DMS153 treated with DMSO at 0.1 percent for 48 hours (cell line): Measurements from ENCODE around the gene PLCB1.
"Not testable (repeated sequence)": the region's sequence is repeated elsewhere in the genome, so short reads cannot be mapped to it uniquely, and the experiment has no call there.

Experiments used
- DNase-seq: peaks from one replicate; lab custom pipeline; 2025; ENCODE audit not compliant: unreplicated experiment; lab: John Stamatoyannopoulos, UW

Gene PLCB1

DNA sequence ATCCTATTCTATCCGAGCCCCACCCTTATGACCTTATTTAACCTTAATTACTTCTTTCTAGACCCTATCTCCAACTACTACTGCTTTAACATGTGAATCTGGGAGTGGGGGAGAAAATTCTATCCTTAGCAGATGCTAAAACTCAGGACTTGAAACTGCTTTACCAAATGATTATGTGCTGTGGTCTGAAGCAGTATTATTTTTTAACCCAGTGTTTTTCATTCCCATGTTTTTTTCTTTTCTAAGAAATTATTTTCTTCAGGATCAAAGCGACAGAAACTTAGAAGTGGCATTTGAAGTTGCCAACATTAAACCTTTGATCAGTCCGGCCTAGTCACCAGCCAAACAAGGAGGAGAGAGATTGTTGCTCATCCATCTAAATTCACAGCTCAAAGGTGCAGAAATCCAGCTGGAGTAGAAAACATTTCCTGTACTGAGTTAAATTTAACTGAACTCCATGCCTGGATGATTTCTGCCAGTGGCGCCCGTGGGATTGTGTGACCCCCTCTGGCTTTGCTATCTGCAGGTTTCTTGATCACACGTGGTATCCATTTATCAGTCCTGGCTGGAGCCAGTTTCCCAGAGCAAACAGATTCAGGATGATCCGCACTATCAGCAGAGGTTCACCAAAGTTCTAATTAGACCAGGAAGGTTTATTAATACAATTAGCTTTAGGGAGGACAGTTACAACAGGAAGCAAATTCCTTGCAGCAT lies 300.5 kb downstream of the PLCB1 start:
- DNase-seq, result no peak

DNA sequence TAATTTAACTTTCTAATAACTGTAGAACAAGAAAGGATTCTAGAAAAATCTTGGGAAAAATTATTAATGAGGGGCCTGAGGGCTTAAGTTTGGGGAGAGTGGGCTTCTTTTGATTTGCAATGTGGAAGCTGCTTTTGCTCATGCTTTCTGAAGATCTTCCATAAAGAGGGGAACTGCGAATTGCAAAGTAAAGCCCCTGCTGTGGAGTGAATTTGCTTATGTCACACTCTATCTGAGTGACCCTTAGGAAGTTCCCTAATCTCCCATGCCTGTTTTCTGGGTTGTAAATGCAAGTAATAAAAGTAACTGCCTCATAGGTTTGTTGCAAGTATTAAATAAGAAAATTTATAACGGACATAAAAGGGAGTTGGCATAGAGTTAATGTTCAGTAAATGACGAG lies 301.2 kb downstream of the PLCB1 start:
- DNase-seq, result no peak

DNA sequence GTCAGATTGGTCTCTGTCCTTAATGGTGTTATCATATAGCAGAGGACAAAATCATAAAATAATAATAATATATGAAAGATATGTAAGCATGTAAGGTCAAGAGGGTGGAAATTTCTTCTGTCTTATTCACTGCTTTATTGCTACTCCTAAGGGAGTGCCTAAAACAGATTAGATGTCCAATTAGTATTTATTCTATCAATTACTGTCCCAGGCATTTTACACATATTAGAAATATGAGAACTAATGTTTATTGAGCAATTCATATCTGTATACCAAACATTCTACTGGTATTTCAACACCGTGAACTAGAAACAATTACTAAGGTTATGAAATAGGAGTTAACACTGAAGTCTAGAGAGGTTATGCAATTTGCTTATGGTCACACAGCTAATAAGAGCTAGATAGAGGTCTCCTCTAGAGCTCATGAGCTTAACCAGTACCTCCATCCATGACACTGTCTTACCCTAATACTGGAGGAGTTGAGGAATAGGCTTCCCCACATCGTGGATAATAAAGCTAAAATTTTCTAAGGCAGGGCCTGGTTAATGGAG lies 302.3 kb downstream of the PLCB1 start:
- DNase-seq, result no peak

DNA sequence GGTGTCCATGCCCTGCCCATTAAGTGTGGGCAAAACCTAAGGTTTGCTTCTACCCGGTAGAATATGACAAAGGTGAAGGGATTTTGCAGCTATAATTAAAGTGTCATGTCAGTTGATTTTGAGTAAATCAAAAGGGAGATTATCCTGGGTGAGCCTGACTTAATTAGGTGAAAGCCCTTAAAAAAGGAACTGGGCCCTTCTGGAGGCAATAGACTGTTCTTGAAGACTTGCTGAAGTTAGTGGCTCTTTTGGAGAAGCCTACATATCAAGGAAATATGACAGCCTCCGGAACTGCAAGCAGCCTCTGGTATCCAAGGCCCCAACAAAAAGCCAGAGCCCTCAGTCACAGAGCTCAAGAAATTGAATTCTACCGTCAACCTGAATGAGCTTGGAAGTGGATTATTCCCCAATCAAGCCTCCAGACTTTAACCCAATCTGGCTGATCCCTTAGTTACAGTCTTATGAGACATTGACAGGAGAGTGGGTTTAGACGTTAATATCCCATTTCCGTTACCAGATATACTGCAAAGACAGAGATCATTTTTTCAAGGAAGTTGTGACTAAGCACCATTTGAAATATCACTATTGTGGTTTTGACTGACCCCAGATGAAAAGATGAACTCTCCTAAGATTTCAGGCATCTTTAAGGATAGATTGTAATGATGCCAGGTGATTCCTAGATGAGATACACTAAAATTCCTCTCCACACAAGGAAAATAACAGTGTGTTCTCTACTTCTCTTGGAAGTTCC lies 303.4 kb downstream of the PLCB1 start:
- DNase-seq, result no peak

DNA sequence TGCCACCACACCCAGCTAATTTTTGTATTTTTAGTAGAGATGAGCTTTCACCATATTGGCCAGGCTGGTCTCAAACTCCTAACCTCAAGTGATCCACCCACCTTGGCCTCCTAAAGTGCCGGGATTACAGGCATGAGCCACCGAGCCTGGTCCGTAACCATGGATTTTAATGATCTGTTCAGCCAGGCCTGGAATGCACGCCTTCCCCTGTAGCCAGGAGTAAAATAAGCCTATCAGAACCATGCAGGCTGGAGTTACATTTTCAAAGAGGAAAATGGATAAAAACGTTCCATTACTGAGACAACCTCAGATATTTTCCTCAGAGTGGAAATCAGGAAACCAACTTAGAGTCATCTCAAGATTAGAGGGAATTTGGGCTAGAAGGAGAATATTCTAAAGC lies 304.9 kb downstream of the PLCB1 start:
- DNase-seq, result not testable (repeated sequence)

DNA sequence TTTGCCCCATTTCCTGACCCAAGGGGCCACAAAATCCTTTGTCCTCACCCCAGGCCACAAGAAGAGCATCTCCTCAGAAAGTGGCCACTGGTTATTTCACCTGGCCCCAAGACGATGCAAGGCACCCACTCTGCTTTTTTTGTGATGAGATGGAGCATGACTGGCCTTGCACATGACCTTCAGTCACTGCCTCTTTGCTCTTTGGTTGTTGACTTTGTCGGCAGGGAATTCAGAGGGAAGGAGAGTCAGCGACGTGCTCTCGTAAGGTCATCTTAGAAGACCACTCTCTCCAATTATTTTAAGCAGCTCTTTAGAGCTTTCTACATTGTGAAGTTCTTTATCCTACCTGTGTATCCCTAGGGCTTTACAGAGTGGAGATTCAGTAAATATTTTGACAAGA lies 306.7 kb downstream of the PLCB1 start:
- DNase-seq, result no peak

DNA sequence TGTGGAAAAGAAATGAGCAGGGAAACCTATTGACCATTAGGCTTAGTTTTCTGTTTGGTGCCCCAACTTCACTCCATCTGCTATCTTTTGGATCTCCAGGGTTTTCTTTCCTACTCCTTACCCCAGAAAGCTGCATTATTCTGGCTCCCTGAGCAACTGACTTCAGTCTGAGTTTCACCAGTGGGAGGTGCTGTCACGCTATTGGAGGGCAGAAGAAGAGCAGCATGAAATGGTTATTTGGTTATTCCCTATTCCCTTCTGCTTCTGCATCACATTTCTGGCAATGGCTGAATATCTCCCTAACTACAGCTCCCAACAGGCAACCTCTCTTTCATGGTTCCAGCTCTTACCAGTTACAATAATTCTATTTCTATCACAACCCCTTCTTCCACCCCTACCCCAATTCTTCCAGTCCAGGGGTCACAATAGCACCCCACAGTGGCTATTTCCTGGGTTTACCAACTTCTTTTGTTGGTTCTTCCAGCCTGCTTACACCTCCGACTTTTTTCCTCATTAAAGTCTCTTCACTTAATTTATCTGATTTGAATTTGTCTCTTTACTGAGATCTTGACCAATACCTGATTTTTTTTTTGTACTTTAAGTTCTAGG lies 311.5 kb downstream of the PLCB1 start:
- DNase-seq, result no peak

DNA sequence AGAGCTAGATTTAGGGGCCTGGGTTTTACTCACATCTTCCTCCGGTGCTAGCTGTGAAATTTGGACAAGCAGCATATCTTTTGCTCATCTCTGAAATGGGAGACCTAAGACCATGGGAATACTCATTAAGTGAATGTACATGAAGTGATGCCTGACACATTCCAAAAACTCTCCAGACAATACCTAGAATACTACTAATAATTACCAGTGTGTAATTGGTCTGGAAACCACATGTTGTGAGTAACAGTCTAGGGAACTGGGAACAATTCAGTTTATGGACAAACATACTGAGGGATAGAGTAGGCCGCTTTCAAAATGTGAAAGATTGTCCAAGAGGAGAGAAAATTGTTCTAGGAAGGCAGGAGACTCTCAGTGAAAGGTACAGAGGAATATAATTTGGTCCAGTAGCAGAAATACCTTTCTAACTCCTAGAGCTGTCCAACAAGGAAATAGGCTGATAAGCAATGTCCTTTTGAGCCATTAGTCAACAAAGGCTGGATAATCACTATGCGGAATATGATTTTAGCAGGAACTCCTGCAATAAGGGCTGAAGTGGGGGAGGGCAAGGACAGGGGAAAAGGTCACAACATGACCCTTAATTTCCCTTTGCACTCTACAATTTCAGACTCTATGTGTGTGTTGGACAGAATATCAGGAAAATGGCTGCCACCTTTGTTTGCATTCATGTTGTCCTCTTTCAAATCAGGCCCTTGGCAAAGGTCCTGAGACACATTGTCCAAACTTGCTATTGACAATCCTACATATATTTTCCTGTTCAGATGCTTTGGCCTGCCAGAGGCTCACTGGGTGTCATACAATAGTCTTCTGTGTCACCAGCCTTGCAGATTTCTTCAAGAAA lies 315.4 kb downstream of the PLCB1 start:
- DNase-seq, result no peak

DNA sequence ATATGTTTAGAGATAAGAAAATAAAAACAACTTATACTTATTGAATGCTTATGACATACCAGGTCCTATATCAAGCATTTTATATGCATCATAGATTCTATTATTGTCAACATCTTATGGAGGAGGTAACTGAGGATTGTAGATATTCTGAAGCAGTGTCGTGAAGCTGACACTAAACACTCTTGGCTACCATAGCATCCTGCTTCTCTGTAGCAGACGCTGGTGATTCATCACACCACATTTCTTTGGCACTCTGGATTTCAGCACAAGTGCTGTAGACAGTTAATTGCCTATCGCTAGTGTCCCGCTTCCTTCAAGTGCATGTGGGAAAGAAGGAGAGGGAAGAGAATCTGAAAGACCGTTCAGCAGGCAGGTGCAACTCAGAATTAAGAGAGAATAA lies 317.1 kb downstream of the PLCB1 start:
- no peak for DNase-seq

DNA sequence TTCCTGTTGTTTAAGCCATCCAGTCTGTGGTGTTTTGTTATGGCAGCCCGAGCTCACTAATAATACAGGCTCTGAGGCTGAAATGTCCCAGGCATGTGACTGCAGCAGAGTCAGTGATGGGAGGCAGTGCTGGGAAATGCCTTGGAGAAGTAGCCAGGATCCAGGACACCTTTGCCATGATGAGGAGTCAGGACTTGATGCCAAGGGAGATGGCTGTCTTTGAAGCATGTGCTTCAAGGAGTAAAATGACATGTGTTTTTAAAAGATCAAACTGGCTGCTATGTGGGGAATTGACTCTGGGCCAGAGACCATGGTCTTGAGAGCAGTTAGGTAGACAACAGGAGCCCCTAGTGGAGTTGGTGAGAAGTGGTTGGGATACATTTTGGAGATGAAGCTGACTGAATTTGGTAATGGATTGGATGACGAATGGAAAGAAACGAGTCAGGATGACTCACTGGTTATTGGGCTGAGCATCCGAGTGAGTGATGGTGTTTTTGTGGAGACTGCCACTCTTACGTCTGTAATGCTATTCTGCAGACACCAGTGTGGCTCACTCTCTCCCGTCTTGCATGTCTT lies 322.2 kb downstream of the PLCB1 start:
- no peak for DNase-seq

DNA sequence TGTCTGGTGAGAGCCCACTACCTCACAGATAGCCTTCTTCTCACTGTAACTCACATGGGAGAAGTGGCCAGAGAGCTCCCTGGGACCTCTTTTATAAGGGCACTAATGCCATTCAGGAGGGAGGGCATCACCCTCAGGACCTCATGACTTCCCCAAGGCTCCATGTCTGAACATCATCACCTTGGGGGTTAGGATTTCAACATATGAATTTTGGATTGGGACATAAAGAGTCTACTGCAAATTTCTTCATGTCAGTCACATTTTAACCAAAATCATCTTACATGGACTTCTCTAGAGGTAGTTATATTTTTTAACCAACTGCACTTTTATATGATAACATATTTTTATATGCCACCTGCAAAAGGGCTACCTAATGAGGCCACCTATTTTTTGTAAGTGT lies 324.7 kb downstream of the PLCB1 start:
- DNase-seq, result no peak

DNA sequence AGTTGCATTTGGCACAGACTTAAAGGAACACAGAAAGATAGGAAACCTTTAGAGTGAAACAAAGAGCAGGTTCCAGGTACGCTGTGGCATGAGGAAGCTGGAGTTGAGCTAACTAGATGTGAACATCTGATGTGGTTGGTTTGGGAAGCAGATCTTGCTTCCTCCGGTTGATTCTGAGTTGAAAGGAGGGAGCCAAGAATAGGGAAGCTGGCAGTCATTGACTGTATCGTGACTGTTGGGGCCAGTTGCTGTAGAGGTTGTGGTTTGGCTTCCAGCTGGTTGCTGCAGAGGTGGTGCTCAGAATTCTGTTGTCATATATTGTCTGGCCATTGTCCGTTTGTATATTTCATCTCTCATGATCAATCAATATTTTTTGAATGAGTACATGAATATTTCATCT lies 325.9 kb downstream of the PLCB1 start:
- no peak for DNase-seq

DNA sequence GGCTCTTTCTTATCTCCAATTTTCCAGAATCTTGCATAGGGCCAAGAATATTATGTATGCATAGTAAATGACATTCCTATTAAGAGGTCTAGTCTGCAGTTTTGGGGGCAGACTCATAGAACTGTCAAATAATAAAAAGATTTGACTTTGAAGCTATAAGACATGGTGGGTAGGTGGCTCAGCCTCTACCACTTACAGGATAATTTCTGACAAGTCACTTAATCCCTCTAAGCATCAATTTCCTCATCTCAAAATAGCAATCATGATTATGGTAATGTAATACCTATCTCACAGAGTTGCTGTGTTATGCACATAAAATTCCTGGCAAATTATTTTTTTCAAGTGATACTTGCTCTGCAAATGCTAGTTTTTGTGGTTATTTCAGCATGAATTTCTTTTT lies 329.1 kb downstream of the PLCB1 start:
- DNase-seq, result no peak

DNA sequence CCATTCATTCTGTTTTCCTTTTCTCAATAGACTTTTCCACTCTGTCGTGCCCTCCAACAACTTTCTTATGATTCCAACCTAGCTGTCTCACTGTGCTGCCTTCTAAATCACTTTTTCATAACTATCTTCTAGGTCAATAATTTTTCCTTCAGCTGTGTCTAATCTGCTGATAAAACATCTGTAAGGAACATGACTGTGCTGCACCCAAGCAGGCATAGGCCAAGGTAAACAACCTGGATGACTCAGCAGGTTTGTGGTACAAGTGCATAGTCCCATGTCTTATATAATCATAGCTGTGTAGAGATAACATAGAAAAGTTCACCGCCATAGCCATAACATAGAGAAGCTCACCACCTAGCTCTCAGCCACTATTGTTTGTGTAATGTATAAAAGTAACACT lies 332.3 kb downstream of the PLCB1 start:
- no peak for DNase-seq

DNA sequence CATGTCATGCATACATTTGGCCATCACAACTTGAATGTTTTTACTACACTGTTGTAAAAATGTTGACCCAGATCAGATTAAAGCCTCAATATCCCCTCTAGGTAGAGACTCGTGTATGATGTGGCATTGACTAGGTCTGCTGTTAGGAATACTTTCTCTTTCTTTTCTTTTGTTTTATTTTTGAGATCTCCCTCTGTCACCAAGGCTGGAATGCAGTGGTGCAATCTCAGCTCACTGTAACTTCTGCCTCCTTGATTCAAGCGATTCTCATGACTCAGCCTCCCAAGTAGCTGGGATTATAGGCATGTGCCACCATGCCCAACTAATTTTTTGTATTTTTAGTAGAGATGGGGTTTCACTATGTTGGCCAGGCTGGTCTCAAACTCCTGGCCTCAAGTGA lies 334.7 kb downstream of the PLCB1 start:
- DNase-seq, result not testable (repeated sequence)

DNA sequence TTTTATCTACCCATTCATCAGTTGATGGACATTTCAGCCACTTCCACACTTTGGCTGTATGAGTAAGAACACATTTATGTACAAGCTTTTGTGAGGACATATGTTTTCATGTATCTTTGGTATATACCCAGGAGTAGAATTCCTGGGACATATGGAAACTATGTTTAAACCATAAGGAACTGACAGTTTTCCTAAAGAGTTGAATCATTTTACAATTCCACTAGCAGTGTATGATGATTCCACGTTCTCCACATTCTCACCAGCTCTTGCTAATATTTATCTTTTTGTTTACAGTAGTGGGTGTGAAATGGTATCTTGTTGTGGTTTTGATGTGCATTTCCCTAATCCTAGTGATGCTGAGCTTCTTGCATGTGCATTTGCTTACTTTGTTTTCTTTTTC lies 338.1 kb downstream of the PLCB1 start:
- DNase-seq, result no peak

DNA sequence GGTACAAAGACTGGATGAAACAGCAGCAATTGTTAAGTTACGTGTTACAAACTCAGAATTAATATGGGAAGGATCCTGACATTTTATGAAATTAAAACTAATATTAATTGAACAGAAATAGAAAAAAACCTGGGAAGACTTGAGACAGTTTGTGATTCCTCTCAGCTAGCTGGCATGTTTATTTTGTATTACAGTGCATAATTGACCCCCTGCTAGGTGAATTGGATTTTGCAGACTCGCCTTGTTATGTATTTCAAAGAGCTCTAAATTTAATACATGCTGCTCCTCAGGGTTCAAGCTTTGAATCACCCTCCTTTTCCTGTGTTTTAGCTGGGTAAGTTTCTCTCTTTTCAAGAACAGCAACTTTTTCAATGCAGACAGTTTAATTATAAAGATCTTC lies 339.4 kb downstream of the PLCB1 start:
- no peak for DNase-seq

DNA sequence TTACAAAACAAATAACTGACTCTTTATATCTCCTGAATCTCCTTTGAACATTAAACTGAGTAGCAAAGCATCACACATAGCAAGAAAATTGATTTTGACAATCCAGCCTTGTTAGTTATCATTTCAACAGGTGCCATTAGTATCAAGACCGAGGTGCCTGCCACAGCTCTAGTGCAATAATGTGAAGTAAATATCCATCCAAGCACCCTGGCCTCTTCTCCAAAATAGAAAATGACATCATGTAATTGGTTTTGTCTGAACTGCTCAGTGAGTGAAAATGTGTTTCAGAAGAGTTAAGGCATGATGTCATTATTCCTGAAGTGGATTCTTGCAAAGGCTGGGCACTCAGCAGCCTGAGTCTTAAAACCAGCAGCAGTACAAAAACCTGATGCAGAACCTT lies 341.4 kb downstream of the PLCB1 start:
- DNase-seq, result no peak

DNA sequence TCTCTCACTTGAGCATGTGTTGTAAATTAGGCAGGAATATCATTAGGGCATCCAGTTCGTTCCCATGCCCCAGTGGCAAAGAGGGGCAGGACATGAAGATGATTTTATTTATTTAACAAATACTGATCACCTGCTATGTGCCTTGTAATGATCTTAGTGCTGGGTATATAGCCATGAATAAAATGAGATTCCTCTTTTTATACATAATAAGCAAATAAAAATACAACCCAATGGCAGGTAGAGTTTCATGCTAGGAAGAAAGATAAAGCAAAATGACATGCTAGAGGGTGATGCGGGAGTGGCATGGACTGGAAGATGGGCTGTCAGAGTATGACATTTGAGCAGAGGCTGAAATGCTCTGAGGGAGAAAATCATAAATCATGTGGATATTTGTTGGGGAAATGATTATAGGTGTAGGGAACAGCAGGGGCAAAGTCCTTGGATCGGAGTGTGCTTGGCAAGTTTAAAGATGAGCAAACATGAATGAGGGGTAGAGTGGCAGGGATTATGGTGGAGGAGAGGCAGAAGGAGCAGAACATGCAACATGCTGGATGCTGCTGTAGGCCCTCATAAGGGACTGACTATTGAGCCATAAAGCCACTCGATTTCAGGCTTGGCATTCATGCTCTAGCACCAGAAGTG lies 342.1 kb downstream of the PLCB1 start:
- DNase-seq, result no peak

DNA sequence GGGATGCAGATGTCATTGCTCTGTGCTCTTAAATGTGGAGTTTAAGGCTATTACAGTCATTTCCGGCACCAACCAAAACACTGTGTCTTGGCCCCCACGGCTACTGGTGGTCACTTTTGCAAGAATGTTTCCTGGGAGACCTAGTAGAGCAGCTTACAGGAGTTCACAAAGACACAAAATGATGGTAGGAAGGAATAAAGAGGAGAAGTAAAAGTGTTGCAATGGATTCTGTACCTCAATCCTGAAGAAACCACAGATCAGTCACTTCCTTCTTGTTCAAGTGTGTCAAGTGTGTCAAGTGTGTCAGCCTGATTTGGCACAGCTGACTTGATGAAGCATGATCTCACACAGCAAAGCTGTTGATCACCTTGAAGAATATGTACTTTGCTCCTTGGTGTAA lies 344.0 kb downstream of the PLCB1 start:
- no peak for DNase-seq
